HCT116 (cell line): ENCODE results near the gene KCNJ16.

Source experiments
- CEBPB ChIP-seq: IDR thresholded peaks from 2 replicates; pipeline ENCODE4 v1.6.1; 2012; ENCODE audit warnings: low read depth
- POLR2A ChIP-seq: IDR thresholded peaks from 2 replicates; pipeline ENCODE4 v1.7.0; 2011; ENCODE audit warnings: borderline replicate concordance; ENCODE audit not compliant: insufficient read depth, insufficient read length; ENCODE audit errors: extremely low read depth
- YY1 ChIP-seq: IDR thresholded peaks from 2 replicates; pipeline ENCODE4 v1.6.1; 2011; ENCODE audit warnings: low read length, low read depth, moderate library complexity, mild to moderate bottlenecking; ENCODE audit not compliant: insufficient replicate concordance; ENCODE audit errors: extremely low read depth
- TF ChIP-seq, protein P1 (sequence below), 3 experiments: fragments of 200-600 bp in 1 of 3; sonication (generic) in 1 of 3; IDR thresholded peaks in 2 of 3; conservative IDR thresholded peaks in 1 of 3; 2 replicates each; pipeline ENCODE4 v1.5.1; 2012 to 2017; ENCODE audit warnings: low read depth in 2 of 3, low read length in 2 of 3, antibody characterized with exemption in 1 of 3, borderline replicate concordance in 1 of 3, control low read depth in 1 of 3, mild to moderate bottlenecking in 1 of 3, mixed read lengths in 1 of 3, mixed run types in 1 of 3, moderate library complexity in 1 of 3; ENCODE audit not compliant: insufficient read depth in 1 of 3

GRCh38 chr17:70076831-70077230, 1.8 kb downstream of the KCNJ16 start:
- TF ChIP-seq, protein P1, sequence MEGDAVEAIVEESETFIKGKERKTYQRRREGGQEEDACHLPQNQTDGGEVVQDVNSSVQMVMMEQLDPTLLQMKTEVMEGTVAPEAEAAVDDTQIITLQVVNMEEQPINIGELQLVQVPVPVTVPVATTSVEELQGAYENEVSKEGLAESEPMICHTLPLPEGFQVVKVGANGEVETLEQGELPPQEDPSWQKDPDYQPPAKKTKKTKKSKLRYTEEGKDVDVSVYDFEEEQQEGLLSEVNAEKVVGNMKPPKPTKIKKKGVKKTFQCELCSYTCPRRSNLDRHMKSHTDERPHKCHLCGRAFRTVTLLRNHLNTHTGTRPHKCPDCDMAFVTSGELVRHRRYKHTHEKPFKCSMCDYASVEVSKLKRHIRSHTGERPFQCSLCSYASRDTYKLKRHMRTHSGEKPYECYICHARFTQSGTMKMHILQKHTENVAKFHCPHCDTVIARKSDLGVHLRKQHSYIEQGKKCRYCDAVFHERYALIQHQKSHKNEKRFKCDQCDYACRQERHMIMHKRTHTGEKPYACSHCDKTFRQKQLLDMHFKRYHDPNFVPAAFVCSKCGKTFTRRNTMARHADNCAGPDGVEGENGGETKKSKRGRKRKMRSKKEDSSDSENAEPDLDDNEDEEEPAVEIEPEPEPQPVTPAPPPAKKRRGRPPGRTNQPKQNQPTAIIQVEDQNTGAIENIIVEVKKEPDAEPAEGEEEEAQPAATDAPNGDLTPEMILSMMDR (IDR thresholded peaks at IDR 0.05 in 2 of 3, conservative IDR thresholded peaks at IDR 0.05 in 1 of 3; ENCODE audit: borderline replicate concordance in 1 of 3, insufficient read depth in 1 of 3, low read depth in 2 of 3, low read length in 2 of 3) = no peak
- TF ChIP-seq POLR2A (no peak), CEBPB (no peak), YY1 (no peak)
